CD4-positive, alpha-beta T cell treated with Interleukin-17A for 4 hours (primary cell): ENCODE data around the gene TSPYL6.

Experiments used
- DNase-seq: peaks from one replicate; pipeline ENCODE4 v3.0.0-alpha.2; 2020; ENCODE audit warnings: mixed read lengths

The TSPYL6 gene

GRCh38 chr2:54255230-54256090 is 569 bp downstream of the TSPYL6 start:
- no peak for DNase-seq

- no peak for DNase-seq
Measured at GRCh38 chr2:54254180-54254579, 1.8 kb downstream of the TSPYL6 start.

- no peak for DNase-seq
Measured at GRCh38 chr2:54249629-54250028, 6.4 kb downstream of the TSPYL6 start.

- DNase-seq = no peak
Measured at GRCh38 chr2:54247115-54247514, 8.9 kb downstream of the TSPYL6 start.

GRCh38 chr2:54240515-54241469 is 15.2 kb downstream of the TSPYL6 start:
- DNase-seq = no peak

- DNase-seq = no peak
Measured at GRCh38 chr2:54239427-54239826, 16.6 kb downstream of the TSPYL6 start.

- no peak for DNase-seq
Measured at GRCh38 chr2:54237428-54237827, 18.6 kb downstream of the TSPYL6 start.

- no peak for DNase-seq
Measured at GRCh38 chr2:54233832-54234649, 22.0 kb downstream of the TSPYL6 start.

GRCh38 chr2:54228945-54229344 is 27.1 kb downstream of the TSPYL6 start:
- DNase-seq = no peak

GRCh38 chr2:54227798-54228197 is 28.2 kb downstream of the TSPYL6 start:
- no peak for DNase-seq

GRCh38 chr2:54226260-54226659 is 29.8 kb downstream of the TSPYL6 start:
- no peak for DNase-seq

- no peak for DNase-seq
Measured at GRCh38 chr2:54224997-54225396, 31.0 kb downstream of the TSPYL6 start.

GRCh38 chr2:54213082-54213481 is 42.9 kb downstream of the TSPYL6 start:
- no peak for DNase-seq

- no peak for DNase-seq
Measured at GRCh38 chr2:54212456-54212855, 43.6 kb downstream of the TSPYL6 start.

- no peak for DNase-seq
Measured at GRCh38 chr2:54209379-54209778, 46.6 kb downstream of the TSPYL6 start.

GRCh38 chr2:54208364-54209240 is 47.4 kb downstream of the TSPYL6 start:
- DNase-seq = no peak

- no peak for DNase-seq
Measured at GRCh38 chr2:54207666-54208195, 48.3 kb downstream of the TSPYL6 start.

- no peak for DNase-seq
Measured at GRCh38 chr2:54206596-54206995, 49.4 kb downstream of the TSPYL6 start.

GRCh38 chr2:54204476-54204875 is 51.6 kb downstream of the TSPYL6 start:
- no peak for DNase-seq
